AG09319 (cell line): ENCODE results near the gene ASTN2.

ENCODE experiments used
- DNase-seq: peaks from one replicate; pipeline ENCODE4 v3.0.0-alpha.2; 2010; ENCODE audit warnings: low read depth; ENCODE audit errors: extremely low read depth
- CTCF ChIP-seq: IDR thresholded peaks from 2 replicates; pipeline ENCODE4 v1.5.1; 2011; ENCODE audit warnings: low read depth, mild to moderate bottlenecking, inconsistent platforms, low read length, moderate library complexity

Gene ASTN2

GRCh38 chr9:116566677-116567488 is 848.0 kb downstream of the ASTN2 start:
- DNase-seq: no peak
- no peak for TF ChIP-seq CTCF

- DNase-seq: no peak
- TF ChIP-seq CTCF: no peak
Measured at GRCh38 chr9:116565986-116566385, 848.9 kb downstream of the ASTN2 start.

- DNase-seq: no peak
- TF ChIP-seq CTCF: no peak
Measured at GRCh38 chr9:116564266-116564793, 850.5 kb downstream of the ASTN2 start.

GRCh38 chr9:116558818-116559540 is 855.9 kb downstream of the ASTN2 start:
- no peak for TF ChIP-seq CTCF
- no peak for DNase-seq

- DNase-seq: no peak
Measured at GRCh38 chr9:116558035-116558434, 856.8 kb downstream of the ASTN2 start.

GRCh38 chr9:116555556-116556155 is 859.2 kb downstream of the ASTN2 start:
- DNase-seq: no peak
- no peak for TF ChIP-seq CTCF

More at GRCh38 chr9:116558035-116558434, 856.8 kb downstream of the ASTN2 start:
- TF ChIP-seq CTCF: no peak

GRCh38 chr9:116555119-116555518 is 859.7 kb downstream of the ASTN2 start:
- no peak for DNase-seq
- no peak for TF ChIP-seq CTCF
